GM12892 (cell line): ENCODE measurements around the gene HPS5.
A peak's percentile ranks its signal among the peaks of the same experiment; 100 is the strongest.
"Not testable (repeated sequence)": the region's sequence is repeated elsewhere in the genome, so short reads cannot be mapped to it uniquely, and the experiment has no call there.

Source experiments
- DNase-seq: peaks from one replicate; pipeline ENCODE4 v3.0.0; 2011; ENCODE audit not compliant: insufficient read length
- FAIRE-seq: peaks from 2 replicates; lab custom pipeline; 2011; peaks lifted over from hg19 to GRCh38; lab: Jason Lieb, UNC
- POLR2A ChIP-seq: IDR thresholded peaks from 2 replicates; pipeline ENCODE4 v1.6.1; 2011; ENCODE audit warnings: low read depth, low read length, control low read depth
- POLR2AphosphoS5 ChIP-seq: IDR thresholded peaks from 2 replicates; pipeline ENCODE4 v1.6.1; 2011; ENCODE audit warnings: low read depth, low read length, control low read depth
- TAF1 ChIP-seq: IDR thresholded peaks from 2 replicates; pipeline ENCODE4 v1.6.1; 2011; ENCODE audit warnings: low read depth, mild to moderate bottlenecking, control low read depth, low read length, borderline replicate concordance

Gene HPS5

DNA sequence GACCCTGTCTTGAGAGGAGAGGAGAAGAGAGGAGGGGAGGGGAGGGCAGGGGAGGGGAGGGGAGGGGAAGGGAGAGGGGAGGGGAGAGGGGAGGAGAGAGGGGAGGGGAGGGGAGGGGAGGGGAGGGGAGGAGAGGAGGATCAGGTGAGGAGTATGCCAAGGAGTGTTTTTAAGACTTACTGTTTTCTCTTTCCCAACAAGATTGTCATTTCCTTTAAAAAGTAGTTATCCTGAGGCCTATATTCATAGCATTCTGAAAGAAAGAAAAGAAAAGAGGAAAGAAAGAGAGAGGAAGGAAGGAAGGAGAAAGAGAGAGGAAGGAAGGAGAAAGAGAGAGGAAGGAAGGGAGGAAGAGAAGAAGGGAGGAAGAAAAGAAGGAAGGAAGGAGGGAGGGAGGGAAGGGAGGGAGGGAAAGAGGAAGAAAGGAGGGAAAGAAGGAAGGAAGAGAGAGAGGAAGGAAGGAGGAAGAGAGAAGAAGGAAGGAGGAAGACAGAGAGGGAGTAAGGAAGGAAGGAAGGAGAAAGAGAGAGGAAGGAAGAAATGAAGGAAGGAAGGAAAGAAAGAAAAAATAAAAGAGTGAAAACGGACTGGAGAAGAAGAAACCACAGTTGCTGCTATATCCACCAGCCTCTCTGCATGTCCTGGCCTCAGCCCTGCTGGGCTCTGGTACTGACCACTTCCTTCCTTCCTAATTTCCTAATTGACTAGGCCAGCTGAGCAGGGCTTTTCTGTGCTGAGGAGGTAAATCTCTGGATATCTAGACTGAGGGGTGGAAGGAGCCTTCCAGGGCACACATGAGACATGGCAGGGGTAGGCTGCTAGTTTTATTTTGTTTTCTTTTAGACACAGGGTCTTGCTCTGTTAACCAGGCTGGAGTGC is 57.0 kb downstream of the HPS5 start:
- FAIRE-seq (no peak), DNase-seq (no peak)
- TF ChIP-seq POLR2A = no peak
- no peak for TF ChIP-seq TAF1
- no peak for TF ChIP-seq POLR2AphosphoS5

DNA sequence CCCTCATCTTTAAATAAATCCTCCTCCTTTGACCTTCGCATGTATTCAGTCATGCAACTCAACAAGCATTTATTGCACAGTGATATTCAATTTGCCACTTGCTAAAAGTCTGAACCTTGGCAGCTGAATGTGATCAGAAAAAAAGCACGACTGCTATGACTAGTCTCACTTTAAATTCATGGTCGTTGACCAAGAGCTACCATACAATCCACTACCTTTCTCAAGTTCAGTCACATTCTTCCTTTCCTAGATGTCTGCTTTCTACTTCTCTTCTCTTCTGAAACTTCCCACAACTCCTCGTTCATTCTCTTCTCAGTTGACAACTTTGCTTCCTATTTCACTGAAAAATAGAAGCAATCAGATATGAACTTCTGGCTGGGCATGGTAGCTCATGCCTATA is 57.9 kb downstream of the HPS5 start:
- TF ChIP-seq POLR2AphosphoS5 (no peak), TAF1 (no peak)
- FAIRE-seq = no peak
- DNase-seq = no peak

GRCh38 chr11:18262681-18263350 is 59.1 kb downstream of the HPS5 start:
- DNase-seq, FAIRE-seq: not testable (repeated sequence)

- TF ChIP-seq TAF1 = no peak
- FAIRE-seq (no peak), DNase-seq (no peak)
These were observed 60.2 kb downstream of the HPS5 start for GRCh38 chr11:18261721-18262120.

DNA sequence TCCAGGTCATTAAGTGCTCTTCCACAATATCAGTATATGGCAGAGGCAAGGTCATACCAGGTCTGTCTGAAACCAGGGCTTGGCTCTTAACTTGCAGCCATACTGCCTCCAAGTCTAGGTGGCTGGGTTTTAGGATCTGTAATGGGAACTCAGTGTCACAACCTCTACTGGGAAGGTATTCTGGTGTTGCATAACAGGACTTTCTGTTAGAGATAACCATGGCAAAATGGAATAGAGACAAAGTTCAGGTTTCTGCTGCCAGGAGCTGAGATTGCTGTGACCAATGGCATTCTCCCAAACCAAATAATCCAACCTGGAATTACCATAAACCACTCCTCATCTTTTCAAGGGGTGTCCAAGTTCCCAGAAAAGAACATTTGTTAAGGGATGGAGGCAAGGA is 62.7 kb downstream of the HPS5 start:
- DNase-seq (no peak), FAIRE-seq (no peak)
- no peak for TF ChIP-seq TAF1
- no peak for TF ChIP-seq POLR2AphosphoS5
- TF ChIP-seq POLR2A = no peak

- DNase-seq = no peak
- no peak for FAIRE-seq
- no peak for TF ChIP-seq TAF1
- no peak for TF ChIP-seq POLR2AphosphoS5
- TF ChIP-seq POLR2A = no peak
These were observed 67.1 kb downstream of the HPS5 start for GRCh38 chr11:18254781-18255361.

DNA sequence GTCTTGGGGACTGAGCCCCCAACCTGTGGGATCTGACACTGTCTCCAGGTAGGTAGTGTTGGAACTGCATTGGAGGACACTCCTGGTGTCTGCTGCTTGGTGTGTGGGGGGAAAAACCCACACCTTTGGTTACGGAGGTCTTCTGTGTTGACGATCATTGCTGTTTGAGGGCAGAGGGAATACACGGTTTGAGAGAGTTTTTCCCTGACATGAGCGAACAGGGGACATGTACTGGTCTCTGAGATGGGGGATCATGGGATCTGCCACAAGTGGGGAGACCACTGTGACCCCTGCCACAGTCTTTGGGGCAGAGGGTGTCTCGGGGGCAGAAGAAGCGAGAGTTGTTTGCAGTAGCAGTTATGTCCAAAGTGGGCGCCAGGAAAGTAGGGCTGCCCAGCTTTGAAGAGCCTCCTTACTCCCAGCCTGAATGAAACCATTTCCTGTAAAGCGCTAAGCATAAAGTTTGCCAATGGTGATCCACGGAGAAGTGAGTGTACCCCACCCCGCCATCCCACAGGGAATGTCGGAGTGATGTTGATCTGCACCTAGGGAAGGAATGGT is 68.1 kb downstream of the HPS5 start:
- DNase-seq = no peak
- FAIRE-seq = no peak
- TF ChIP-seq TAF1 (no peak), POLR2AphosphoS5 (no peak), POLR2A (no peak)

GRCh38 chr11:18253233-18253632 is 68.7 kb downstream of the HPS5 start:
- FAIRE-seq (no peak), DNase-seq (no peak)
- TF ChIP-seq POLR2AphosphoS5 (no peak), TAF1 (no peak), POLR2A (no peak)

DNA sequence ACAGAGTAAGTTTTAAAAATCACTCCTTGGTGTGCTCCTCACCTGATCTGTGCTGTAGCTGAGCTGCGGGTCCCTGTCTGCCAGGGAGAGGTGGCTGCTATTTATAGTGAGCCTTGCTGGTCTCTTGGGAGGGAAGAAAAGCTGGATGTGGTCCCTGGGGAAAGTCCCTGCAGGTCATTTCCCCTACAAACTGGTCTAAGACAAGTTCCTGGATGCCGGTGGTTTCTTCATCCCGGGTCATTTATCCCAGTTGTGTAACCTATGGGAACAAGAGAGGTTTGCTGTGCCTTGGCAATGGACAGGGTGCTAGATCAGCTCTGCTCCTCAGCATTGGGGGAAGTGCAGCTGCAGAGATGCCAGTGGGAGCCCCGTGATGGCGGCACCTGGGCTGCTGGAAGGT is 73.4 kb downstream of the HPS5 start, which contains the start of gene SAA2:
Gene SAA2, minus strand, starts transcription at position 108 of the 400 bp plus-strand sequence. CDS start 657 bp downstream, outside the sequence.
- no peak for TF ChIP-seq POLR2A
- no peak for TF ChIP-seq POLR2AphosphoS5
- no peak for TF ChIP-seq TAF1
- no peak for FAIRE-seq
- DNase-seq = no peak

DNA sequence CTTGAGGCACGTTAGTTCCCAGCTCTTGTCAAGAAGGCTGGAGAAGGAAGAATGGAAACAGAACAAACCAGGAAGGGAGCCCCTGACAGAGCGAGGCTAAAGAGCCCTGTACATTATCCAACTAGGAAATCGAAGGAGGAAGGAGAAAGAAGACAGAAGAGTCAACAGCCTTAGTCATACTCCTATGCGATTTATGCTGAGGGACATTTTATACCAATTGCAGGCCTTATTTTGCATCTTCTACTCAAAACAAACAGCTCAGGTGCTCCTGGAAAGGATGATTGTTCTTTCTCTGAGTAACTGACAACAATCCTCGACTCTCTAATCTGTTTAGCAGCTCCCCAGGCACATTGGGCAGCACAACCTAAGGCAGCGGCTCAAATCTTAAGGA is 74.8 kb downstream of the HPS5 start:
- not testable (repeated sequence) for DNase-seq, FAIRE-seq

GRCh38 chr11:18246379-18247190 is 75.4 kb downstream of the HPS5 start:
- FAIRE-seq = peak; percentile 97
- DNase-seq = not testable (repeated sequence)
